OCI-M1 (cell line): ENCODE measurements around the gene WFDC10B.
"Not testable (repeated sequence)": the region's sequence is repeated elsewhere in the genome, so short reads cannot be mapped to it uniquely, and the experiment has no call there.

ENCODE experiments used
- DNase-seq: peaks from one replicate; lab custom pipeline; 2025; lab: John Stamatoyannopoulos, UW

Gene WFDC10B

DNA sequence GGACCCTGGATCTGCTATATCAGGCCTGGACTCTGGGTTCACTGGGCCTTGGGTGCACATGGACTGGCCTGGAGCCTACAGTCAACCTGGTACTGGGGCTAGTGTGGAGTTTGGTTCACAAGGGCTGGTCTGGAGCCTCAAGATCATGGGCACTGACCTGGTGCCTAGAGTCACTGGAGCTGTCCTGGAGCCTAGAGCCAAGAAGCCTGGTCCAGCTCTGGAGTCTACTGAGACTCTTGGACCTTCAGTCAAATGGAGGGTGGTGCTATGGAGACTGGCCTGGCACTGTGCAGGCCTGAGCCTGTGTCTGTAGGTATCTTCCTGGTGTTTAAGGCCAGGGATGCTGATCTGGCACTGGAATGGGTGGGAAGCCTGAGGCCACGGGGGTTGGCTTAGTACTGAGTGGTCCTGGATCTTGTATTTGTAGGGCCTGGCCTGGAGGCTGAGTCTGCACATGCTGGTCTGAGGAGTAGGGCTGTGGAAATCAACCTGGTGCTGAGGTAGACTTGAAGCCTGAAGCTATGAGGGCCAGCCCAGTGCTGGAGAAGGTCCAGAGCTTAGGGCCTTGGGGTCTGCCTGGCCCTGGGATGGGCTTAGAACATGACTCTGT lies 57.3 kb downstream of the WFDC10B start:
- no peak for DNase-seq

DNA sequence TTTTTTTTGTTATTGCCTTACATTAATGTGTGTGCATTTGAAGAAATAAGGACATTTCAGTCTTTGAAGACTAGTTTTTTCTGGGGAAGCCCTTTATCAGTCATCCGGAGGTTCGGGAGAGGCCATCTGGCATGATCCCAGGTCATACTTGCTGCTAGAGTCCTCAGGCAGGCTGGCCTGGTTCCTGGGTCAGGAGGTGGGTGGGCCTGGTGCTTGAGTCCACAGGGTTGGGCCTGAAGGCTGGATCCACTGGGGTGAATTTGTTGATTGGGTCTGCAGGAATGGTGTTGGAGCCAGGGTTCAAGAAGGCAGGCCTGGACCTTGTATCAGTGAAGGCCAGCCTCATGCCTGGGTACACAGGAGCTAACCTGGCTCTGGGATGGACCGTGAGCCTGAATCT lies 57.9 kb downstream of the WFDC10B start:
- no peak for DNase-seq

DNA sequence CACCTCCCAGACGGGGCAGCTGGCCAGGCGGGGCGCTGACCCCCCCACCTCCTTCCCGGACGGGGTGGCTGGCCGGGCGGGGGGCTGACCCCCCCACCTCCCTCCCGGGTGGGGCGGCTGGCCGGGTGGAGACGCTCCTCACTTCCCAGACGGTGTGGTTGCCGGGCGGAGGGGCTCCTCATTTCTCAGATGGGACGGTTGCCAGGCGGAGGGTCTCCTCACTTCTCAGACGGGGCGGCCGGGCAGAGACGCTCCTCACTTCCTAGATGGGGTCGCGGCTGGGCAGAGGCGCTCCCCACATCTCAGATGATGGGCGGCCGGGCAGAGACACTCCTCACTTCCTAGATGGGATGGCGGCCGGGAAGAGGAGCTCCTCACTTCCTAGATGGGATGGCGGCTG lies 59.0 kb downstream of the WFDC10B start:
- DNase-seq, result not testable (repeated sequence)

DNA sequence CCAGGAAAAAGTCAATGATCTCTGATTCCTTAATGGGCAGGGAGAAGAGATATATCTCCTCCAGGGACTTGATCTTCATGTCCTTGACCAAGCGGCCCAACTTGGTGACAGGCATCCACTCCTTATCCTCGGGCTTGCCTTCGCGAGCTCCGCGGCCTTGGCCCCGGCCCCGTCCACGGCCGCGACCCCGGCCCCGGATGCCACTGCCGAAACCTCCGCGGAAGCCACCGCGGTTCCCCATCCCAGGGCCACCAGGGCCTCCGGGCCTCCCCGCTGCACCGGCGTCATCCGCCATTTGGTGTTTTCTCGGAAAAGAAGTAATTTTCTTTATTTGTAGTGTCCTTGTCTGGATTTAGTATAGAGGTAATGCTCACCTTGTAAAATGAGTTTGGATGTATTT lies 63.7 kb downstream of the WFDC10B start:
- DNase-seq, result not testable (repeated sequence)

DNA sequence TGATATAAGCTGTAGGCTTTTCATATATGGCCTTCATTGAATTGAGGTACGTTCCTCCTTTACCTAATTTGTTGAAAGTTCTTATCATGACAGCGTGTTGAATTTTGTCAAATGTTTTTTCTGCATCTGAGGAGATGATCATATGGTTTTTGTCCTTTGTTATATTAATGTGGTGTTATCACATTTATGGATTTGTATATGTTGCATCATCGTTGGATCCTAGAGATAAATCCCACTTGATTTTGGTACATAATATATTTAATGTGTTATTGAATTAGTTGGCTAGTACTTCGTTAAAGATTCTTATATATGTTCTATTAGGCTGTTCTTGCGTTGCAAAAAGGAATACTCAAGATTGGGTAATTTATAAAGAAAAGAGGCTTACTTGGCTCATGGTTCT lies 65.1 kb downstream of the WFDC10B start:
- no peak for DNase-seq

DNA sequence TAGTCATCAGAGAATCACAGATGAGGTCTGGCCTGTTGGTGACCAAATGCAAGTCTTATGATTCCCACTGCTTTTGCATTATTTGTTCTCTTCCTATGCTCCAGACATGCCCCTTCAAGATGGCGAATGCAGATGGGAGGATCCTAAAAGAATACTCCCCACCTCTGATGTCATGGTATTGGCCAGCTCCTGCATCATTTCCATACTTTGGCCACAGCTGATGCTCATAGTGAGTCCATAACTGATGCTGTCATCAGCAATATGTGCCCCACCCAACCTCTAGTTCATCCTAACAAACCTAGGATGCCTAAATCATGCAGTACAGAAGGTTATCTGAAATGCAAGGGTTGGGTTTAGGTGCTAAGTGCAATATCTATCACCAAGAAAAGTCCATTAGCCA lies 68.3 kb downstream of the WFDC10B start:
- DNase-seq, result no peak
